ENCODE measurements around the gene PRDM11. TPM values are rescaled to one million over a fixed set of nuclear protein-coding genes. Genes with fewer than 3 reads are reported as not detected.

PRDM11 gene
- total RNA-seq, 1 donor from 2014 or later: 18.3 TPM

DNA sequence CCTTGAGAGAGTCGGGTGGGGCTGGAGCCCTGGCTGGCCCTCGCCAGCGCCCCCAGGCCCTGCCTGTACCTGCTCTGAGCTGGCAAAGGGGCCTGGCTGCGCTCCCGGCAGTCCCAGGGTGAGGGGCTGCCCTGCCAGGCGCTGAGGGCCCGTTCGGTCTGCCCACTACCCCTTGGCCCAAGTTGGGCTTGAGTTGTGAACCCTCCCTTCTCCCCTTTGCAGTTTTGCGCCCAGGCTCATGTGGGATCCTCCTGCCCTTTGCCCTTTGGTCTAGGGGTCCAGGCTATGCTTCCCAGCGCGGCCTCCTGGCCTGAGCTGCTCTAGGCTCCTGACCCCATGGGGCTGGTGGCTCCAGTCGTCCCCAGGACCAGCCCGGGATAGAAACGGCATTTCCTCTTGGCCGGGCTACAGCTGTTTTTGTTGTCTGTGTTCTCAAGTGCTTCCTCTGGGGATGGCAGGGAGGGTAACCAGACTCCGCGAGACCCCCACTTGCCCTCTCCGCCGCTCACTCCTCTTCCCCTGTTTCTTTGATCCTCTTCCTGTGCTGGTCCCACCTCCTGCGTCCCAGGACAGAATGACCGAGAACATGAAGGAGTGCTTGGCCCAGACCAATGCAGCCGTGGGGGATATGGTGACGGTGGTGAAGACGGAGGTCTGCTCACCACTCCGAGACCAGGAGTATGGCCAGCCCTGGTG lies 34.9 kb downstream of the PRDM11 start:
- peaks cover 18% of the 10 kb centered on the region for H3K4me1 ChIP-seq
- ATAC-seq (no peak), DNase-seq (no peak)
- H3K27ac ChIP-seq: peak overlapping the region; percentile 81
- no peaks in the 10 kb centered on the region for H3K27me3 ChIP-seq
- intact Hi-C loops (cut with DNase I): no loop called here
- H3K9me3 ChIP-seq: no peaks in the 10 kb centered on the region
- peak overlapping the region; percentile 53 for H3K4me3 ChIP-seq
- peaks cover 10% of the 10 kb centered on the region for H3K36me3 ChIP-seq
- TF ChIP-seq, protein P1, sequence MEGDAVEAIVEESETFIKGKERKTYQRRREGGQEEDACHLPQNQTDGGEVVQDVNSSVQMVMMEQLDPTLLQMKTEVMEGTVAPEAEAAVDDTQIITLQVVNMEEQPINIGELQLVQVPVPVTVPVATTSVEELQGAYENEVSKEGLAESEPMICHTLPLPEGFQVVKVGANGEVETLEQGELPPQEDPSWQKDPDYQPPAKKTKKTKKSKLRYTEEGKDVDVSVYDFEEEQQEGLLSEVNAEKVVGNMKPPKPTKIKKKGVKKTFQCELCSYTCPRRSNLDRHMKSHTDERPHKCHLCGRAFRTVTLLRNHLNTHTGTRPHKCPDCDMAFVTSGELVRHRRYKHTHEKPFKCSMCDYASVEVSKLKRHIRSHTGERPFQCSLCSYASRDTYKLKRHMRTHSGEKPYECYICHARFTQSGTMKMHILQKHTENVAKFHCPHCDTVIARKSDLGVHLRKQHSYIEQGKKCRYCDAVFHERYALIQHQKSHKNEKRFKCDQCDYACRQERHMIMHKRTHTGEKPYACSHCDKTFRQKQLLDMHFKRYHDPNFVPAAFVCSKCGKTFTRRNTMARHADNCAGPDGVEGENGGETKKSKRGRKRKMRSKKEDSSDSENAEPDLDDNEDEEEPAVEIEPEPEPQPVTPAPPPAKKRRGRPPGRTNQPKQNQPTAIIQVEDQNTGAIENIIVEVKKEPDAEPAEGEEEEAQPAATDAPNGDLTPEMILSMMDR (IDR thresholded peaks at IDR 0.05): no peak

DNA sequence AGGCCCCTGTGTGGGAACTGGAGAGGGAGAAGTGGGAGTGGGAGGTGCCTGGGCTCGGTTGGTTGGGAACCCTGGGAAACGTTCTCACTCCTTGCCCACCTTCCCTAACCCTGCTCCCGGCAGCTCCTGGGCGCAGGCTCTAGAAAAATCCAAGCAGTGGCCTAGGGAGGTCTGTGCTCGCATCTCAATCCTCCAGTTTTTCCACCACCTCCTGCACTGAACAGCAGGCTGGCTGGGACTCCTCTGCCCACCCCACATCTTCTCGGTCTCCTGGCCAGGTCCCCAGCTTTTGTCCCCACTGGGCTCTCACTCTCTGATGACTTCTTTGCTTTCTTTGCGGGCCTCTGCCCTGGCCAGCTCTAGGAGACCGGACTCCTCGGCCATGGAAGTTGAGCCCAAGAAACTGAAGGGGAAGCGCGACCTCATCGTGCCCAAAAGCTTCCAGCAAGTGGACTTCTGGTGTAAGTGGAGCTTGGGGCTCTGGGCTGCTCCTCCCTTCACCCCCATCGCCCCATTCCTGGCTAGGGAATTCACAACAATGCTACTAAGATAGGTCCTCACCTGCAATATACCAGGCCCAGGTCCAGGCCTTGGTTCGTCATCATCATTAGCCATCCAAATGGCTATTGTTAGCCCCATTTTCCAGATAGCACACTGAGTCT lies 35.6 kb downstream of the PRDM11 start:
- Histone ChIP-seq H3K27me3 (no peaks in the 10 kb centered on the region), H3K4me3 (peak overlapping the region; percentile 53), H3K27ac (peak overlapping the region; percentile 81), H3K9me3 (no peaks in the 10 kb centered on the region), H3K36me3 (peaks cover 16% of the 10 kb centered on the region), H3K4me1 (peaks cover 18% of the 10 kb centered on the region)
- TF ChIP-seq, protein P1 (IDR thresholded peaks at IDR 0.05): no peak
- no peak for ATAC-seq
- no peak for DNase-seq
- intact Hi-C loops (cut with DNase I): no loop called here

DNA sequence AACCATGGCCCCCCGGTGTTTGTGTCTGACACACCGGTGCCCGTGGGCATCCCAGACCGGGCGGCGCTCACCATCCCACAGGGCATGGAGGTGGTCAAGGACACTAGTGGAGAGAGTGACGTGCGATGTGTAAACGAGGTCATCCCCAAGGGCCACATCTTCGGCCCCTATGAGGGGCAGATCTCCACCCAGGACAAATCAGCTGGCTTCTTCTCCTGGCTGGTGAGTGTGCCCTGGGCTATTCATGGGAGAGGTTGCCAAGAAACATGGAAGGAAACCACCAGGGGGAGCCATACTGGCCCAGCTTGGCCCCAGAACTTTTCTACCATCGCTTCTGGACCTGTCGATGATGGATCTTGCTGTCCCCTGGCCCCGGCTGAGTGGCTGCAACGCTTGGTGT lies 36.5 kb downstream of the PRDM11 start:
- no peak for ATAC-seq
- intact Hi-C loops (cut with DNase I): no loop called here
- Histone ChIP-seq H3K27ac (no peak overlapping the region), H3K4me3 (no peak overlapping the region), H3K9me3 (no peaks in the 10 kb centered on the region), H3K27me3 (no peaks in the 10 kb centered on the region), H3K36me3 (peaks cover 19% of the 10 kb centered on the region), H3K4me1 (peaks cover 18% of the 10 kb centered on the region)
- DNase-seq: no peak
- TF ChIP-seq, protein P1 (IDR thresholded peaks at IDR 0.05): peak; percentile 57

DNA sequence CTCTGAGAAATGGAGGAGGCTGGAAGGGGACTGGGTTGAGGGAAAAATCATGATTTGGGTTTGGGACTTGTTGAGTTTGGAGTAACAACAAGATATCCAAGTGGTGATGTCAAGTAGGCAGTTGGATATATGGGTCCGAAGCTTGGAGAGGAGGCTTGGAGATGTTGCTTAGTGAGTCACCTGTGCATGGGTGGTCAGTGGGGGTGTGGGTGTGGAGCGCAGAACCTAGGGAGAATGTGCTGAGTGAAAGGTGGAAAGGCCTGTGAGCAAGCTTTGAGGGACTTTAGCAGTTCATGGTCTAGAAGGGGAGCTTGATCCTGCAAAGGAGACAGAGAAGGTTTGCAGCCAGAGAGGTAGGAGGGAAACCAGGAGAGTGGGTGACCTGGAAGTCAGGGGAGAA lies 38.2 kb downstream of the PRDM11 start:
- TF ChIP-seq, protein P1 (IDR thresholded peaks at IDR 0.05): no peak
- intact Hi-C loops (cut with DNase I): no loop called here

DNA sequence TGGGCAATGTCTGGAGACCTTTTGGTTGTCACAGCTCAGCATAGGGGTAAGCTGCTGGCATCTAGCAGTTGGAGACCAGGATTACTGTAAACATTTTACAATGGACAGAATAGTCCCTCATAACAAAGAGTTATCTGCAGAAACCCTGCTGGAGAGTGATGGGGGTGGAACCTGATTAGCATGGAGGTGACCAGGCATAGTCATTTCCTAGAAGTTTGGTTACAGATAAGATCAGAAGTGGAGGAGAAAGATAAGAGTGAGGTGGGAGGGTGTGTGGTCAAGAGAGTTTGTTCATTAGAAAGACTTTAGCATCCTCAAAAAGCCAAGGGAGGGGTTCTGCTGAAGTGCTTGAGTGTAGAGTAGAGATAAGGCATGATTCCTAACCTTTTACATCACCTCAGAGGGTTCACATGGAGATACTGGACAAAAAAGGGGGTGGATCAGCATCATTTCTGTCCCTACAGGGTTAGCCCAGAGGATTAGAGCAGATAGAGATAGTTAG lies 38.8 kb downstream of the PRDM11 start:
- Histone ChIP-seq H3K27me3 (no peaks in the 10 kb centered on the region), H3K4me1 (peaks cover 11% of the 10 kb centered on the region), H3K27ac (no peak overlapping the region), H3K9me3 (no peaks in the 10 kb centered on the region), H3K4me3 (no peak overlapping the region), H3K36me3 (peaks cover 19% of the 10 kb centered on the region)
- DNase-seq (no peak), ATAC-seq (no peak)
- TF ChIP-seq, protein P1 (IDR thresholded peaks at IDR 0.05): no peak
- intact Hi-C loops (cut with DNase I): no loop called here

More for the DNA sequence above, 38.2 kb downstream of the PRDM11 start:
- Histone ChIP-seq H3K27ac (no peak overlapping the region), H3K36me3 (peaks cover 19% of the 10 kb centered on the region), H3K4me1 (peaks cover 16% of the 10 kb centered on the region), H3K4me3 (no peak overlapping the region), H3K9me3 (no peaks in the 10 kb centered on the region), H3K27me3 (no peaks in the 10 kb centered on the region)
- ATAC-seq (no peak), DNase-seq (no peak)
